Common myeloid progenitor, CD34-positive (primary cell): Measurements from ENCODE around the gene C20orf202.
A peak's percentile ranks its signal among the peaks of the same experiment; 100 is the strongest.

ENCODE experiments used
- CTCF ChIA-PET: fragments of 350-600 bp; sonication (Branson Sonifier 250); formaldehyde crosslinking; loops from one replicate; lab custom pipeline; 2021; ENCODE audit warnings: antibody characterized with exemption; lab: Charles Lee
- POLR2A ChIA-PET: fragments of 350-600 bp; sonication (Branson Sonifier 250); formaldehyde crosslinking; loops from one replicate; lab custom pipeline; 2021; ENCODE audit warnings: antibody characterized with exemption; lab: Charles Lee
- DNase-seq, 3 donors: peaks; one replicate each; pipeline versions ENCODE4 v3.0.0 to v3.0.0-alpha.2; 2013
- H3K27ac ChIP-seq, 2 experiments: 1 replicate in 1 of 2; 2 replicates in 1 of 2; pipeline ENCODE4 v1.7.0; 2013; ENCODE audit warnings: inconsistent platforms in 2 of 2, low read length in 2 of 2, mild to moderate bottlenecking in 2 of 2, low read depth in 1 of 2, moderate library complexity in 1 of 2; ENCODE audit not compliant: severe bottlenecking in 2 of 2, insufficient read depth in 1 of 2, poor library complexity in 1 of 2
- H3K27me3 ChIP-seq, 5 experiments: replicated peaks in 2 of 5; 1 replicate in 3 of 5; 2 replicates in 2 of 5; pipeline versions ENCODE4 v1.6.1 to v1.7.0; 2013; ENCODE audit warnings: low read length in 4 of 5, mild to moderate bottlenecking in 2 of 5, moderate library complexity in 2 of 5, inconsistent platforms in 1 of 5; ENCODE audit not compliant: insufficient read depth in 5 of 5, control insufficient read depth in 4 of 5
- H3K36me3 ChIP-seq, 4 experiments: 1 replicate in 2 of 4; 2 replicates in 2 of 4; pipeline versions ENCODE4 v1.6.1 to v1.7.0; 2013; ENCODE audit warnings: low read length in 3 of 4, control low read depth in 1 of 4, mild to moderate bottlenecking in 1 of 4; ENCODE audit not compliant: control insufficient read depth in 4 of 4, insufficient read depth in 4 of 4
- H3K4me1 ChIP-seq, 4 experiments: 1 replicate in 3 of 4; 2 replicates in 1 of 4; pipeline versions ENCODE4 v1.6.1 to v1.7.1; 2013; ENCODE audit warnings: low read length in 3 of 4, mild to moderate bottlenecking in 3 of 4, control low read depth in 1 of 4, inconsistent platforms in 1 of 4, moderate library complexity in 1 of 4; ENCODE audit not compliant: control insufficient read depth in 4 of 4, insufficient read depth in 4 of 4; ENCODE audit errors: control extremely low read depth in 1 of 4
- H3K4me3 ChIP-seq, 7 experiments: 1 replicate in 4 of 7; 2 replicates in 3 of 7; pipeline versions ENCODE4 v1.5.1 to v1.7.0; 2013; ENCODE audit warnings: mild to moderate bottlenecking in 7 of 7, low read length in 6 of 7, moderate library complexity in 6 of 7, inconsistent platforms in 2 of 7, low read depth in 2 of 7, control low read depth in 1 of 7; ENCODE audit not compliant: insufficient read depth in 4 of 7, control insufficient read depth in 1 of 7; ENCODE audit errors: extremely low read depth in 1 of 7
- H3K9me3 ChIP-seq, 5 experiments: 1 replicate in 4 of 5; 2 replicates in 1 of 5; pipeline versions ENCODE4 v1.6.1 to v1.7.1; 2013; ENCODE audit warnings: low read length in 4 of 5, mild to moderate bottlenecking in 2 of 5, inconsistent platforms in 1 of 5, low read depth in 1 of 5, moderate library complexity in 1 of 5; ENCODE audit not compliant: control insufficient read depth in 4 of 5, insufficient read depth in 2 of 5; ENCODE audit errors: control extremely low read depth in 1 of 5
- WGBS: methylation state at CpG from one replicate; pipeline ENCODE4 v1.1.5; 2013; ENCODE audit not compliant: insufficient coverage; 5-methylcytosine and 5-hydroxymethylcytosine counted together

The C20orf202 gene

GRCh38 chr20:1171461-1172093 is 31.7 kb upstream of the C20orf202 start:
- no peak overlapping the region for H3K27ac ChIP-seq
- POLR2A ChIA-PET, result no interaction called here

GRCh38 chr20:1173698-1174097 is 29.6 kb upstream of the C20orf202 start:
- CTCF ChIA-PET, result no interaction called here
- Histone ChIP-seq H3K36me3 (peaks cover 8 to 46% (median 28%) of the 10 kb centered on the region in 4 experiments), H3K9me3 (no peaks in the 10 kb centered on the region), H3K4me3 (no peak overlapping the region), H3K27me3 (no peaks in the 10 kb centered on the region), H3K27ac (no peak overlapping the region), H3K4me1 (no peaks in the 10 kb centered on the region)
- POLR2A ChIA-PET, result no interaction called here
- WGBS, result 100% methylated on average over 3 of the region's 4 CpGs
- DNase-seq, result no peak

More at GRCh38 chr20:1171461-1172093, 31.7 kb upstream of the C20orf202 start:
- CTCF ChIA-PET, result interaction anchor here (1.1 kb wide), 1 partner anchor 10 kb away, joined by 4 read pairs; no protein-coding TSS in a partner anchor
- H3K27me3 ChIP-seq, result no peaks in the 10 kb centered on the region
- H3K36me3 ChIP-seq, result peaks cover 10 to 63% (median 41%) of the 10 kb centered on the region in 4 experiments
- peak in 2 of 3 donors; percentile 31 to 38 for DNase-seq
- 100% methylated on average over 4 of the region's 4 CpGs for WGBS
- no peaks in the 10 kb centered on the region for H3K9me3 ChIP-seq
- H3K4me3 ChIP-seq, result no peak overlapping the region
- no peaks in the 10 kb centered on the region for H3K4me1 ChIP-seq

- CTCF ChIA-PET, result no interaction called here
- POLR2A ChIA-PET, result no interaction called here
- peaks cover 3 to 35% (median 23%) of the 10 kb centered on the region in 4 experiments for H3K36me3 ChIP-seq
- no peaks in the 10 kb centered on the region for H3K9me3 ChIP-seq
- WGBS, result 89% methylated on average over 3 of the region's 8 CpGs
- no peaks in the 10 kb centered on the region for H3K4me1 ChIP-seq
- no peak overlapping the region for H3K4me3 ChIP-seq
- H3K27me3 ChIP-seq, result no peaks in the 10 kb centered on the region
- DNase-seq, result no peak
- H3K27ac ChIP-seq, result no peak overlapping the region
Observed at GRCh38 chr20:1174787-1175186, 28.5 kb upstream of the C20orf202 start.

GRCh38 chr20:1177680-1178079 is 25.6 kb upstream of the C20orf202 start:
- peaks cover 0 to 3% (median 0%) of the 10 kb centered on the region in 4 experiments for H3K4me1 ChIP-seq
- DNase-seq, result peak in 1 of 3 donors; percentile 2
- peaks cover 0 to 12% (median 8%) of the 10 kb centered on the region in 4 experiments for H3K36me3 ChIP-seq
- CTCF ChIA-PET, result no interaction called here
- POLR2A ChIA-PET, result interaction anchor here (0.6 kb wide), 1 partner anchor 348 kb away, joined by 3 read pairs; no protein-coding TSS in a partner anchor
- H3K4me3 ChIP-seq, result no peak overlapping the region
- H3K27ac ChIP-seq, result no peak overlapping the region
- WGBS, result 95% methylated on average over 5 of the region's 5 CpGs
- peaks cover 0 to 5% (median 0%) of the 10 kb centered on the region in 5 experiments for H3K27me3 ChIP-seq
- H3K9me3 ChIP-seq, result no peaks in the 10 kb centered on the region

GRCh38 chr20:1178103-1178502 is 25.2 kb upstream of the C20orf202 start:
- ChIA-PET POLR2A (no interaction called here), CTCF (no interaction called here)
- Histone ChIP-seq H3K4me3 (no peak overlapping the region), H3K27me3 (peaks cover 0 to 10% (median 0%) of the 10 kb centered on the region in 5 experiments), H3K4me1 (peaks cover 0 to 3% (median 0%) of the 10 kb centered on the region in 4 experiments), H3K36me3 (peaks cover 0 to 10% (median 7%) of the 10 kb centered on the region in 4 experiments), H3K9me3 (no peaks in the 10 kb centered on the region), H3K27ac (no peak overlapping the region)
- DNase-seq, result no peak
- 100% methylated on average over 1 of the region's 3 CpGs for WGBS

- H3K9me3 ChIP-seq, result no peaks in the 10 kb centered on the region
- peaks cover 0 to 10% (median 7%) of the 10 kb centered on the region in 4 experiments for H3K36me3 ChIP-seq
- POLR2A ChIA-PET, result no interaction called here
- DNase-seq, result no peak
- 100% methylated on average over 3 of the region's 3 CpGs for WGBS
- CTCF ChIA-PET, result no interaction called here
- no peak overlapping the region for H3K4me3 ChIP-seq
- H3K27me3 ChIP-seq, result peaks cover 0 to 15% (median 3%) of the 10 kb centered on the region in 5 experiments
- H3K4me1 ChIP-seq, result peaks cover 0 to 3% (median 0%) of the 10 kb centered on the region in 4 experiments
- no peak overlapping the region for H3K27ac ChIP-seq
Observed at GRCh38 chr20:1178623-1179022, 24.6 kb upstream of the C20orf202 start.

- ChIA-PET CTCF (interaction anchor here (0.7 to 1.1 kb wide), 2 partner anchors 9 to 182 kb away, joined by 3 to 4 read pairs; no protein-coding TSS in a partner anchor), POLR2A (no interaction called here)
- Histone ChIP-seq H3K4me1 (peaks cover 0 to 9% (median 5%) of the 10 kb centered on the region in 4 experiments), H3K36me3 (peaks cover 0 to 6% (median 3%) of the 10 kb centered on the region in 4 experiments), H3K9me3 (no peaks in the 10 kb centered on the region), H3K27ac (no peak overlapping the region), H3K27me3 (peaks cover 0 to 32% (median 13%) of the 10 kb centered on the region in 5 experiments), H3K4me3 (no peak overlapping the region)
- no peak for DNase-seq
- WGBS, result 96% methylated on average over 27 of the region's 27 CpGs
Observed at GRCh38 chr20:1180949-1181348, 22.3 kb upstream of the C20orf202 start.
